Bronchial epithelial cell (primary cell): ENCODE data around the gene DAB2IP. TPM values are rescaled to one million over a fixed set of nuclear protein-coding genes. Genes with fewer than 3 reads are reported as not detected.

Experiments used
- DNase-seq: peaks from one replicate; pipeline ENCODE4 v3.0.0-alpha.2; 2010; ENCODE audit warnings: low read depth
- FAIRE-seq: peaks from 2 replicates; lab custom pipeline; 2011; peaks lifted over from hg19 to GRCh38; lab: Jason Lieb, UNC
- H3K27me3 ChIP-seq: 2 replicates; pipeline ENCODE4 v1.5.1; 2011; ENCODE audit warnings: low read length; ENCODE audit not compliant: control insufficient read depth, insufficient read depth
- H3K36me3 ChIP-seq: 2 replicates; pipeline ENCODE4 v1.5.1; 2011; ENCODE audit warnings: low read length; ENCODE audit not compliant: control insufficient read depth, insufficient read depth
- H3K4me3 ChIP-seq: 2 replicates; pipeline ENCODE4 v1.5.1; 2011; ENCODE audit warnings: mild to moderate bottlenecking, low read depth, low read length, control low read depth
- CTCF ChIP-seq: IDR thresholded peaks from 2 replicates; pipeline ENCODE4 v1.5.1; 2011; ENCODE audit warnings: mild to moderate bottlenecking, moderate library complexity, low read length, control low read depth, inconsistent platforms; ENCODE audit not compliant: insufficient read depth, severe bottlenecking
- total RNA-seq: library from RNA; depleted of rRNA; stranded (reverse); fragments of >200 nt; gene quantifications from 2 replicates; pipeline ENCODE4 v1.2.1, GENCODE V29; 2014

The DAB2IP gene
- total RNA-seq, 1 donor from 2014 or later, result 8.4 TPM

- DNase-seq (no peak), FAIRE-seq (no peak)
- peaks cover 1% of the 10 kb centered on the region for H3K36me3 ChIP-seq
- H3K27me3 ChIP-seq, result no peaks in the 10 kb centered on the region
- TF ChIP-seq CTCF, result no peak
- no peak overlapping the region for H3K4me3 ChIP-seq
Observed at GRCh38 chr9:121833061-121833460, 181.6 kb downstream of the DAB2IP start.

Other genes with a start within 250 kb of the DAB2IP start
- 0.13 TPM in 1 of 2 replicates, not detected in the other for gene GGTA1, start 151.8 kb upstream of the DAB2IP start, total RNA-seq